ENCODE data around the gene HUWE1.

- no peak for TF ChIP-seq EZH2 (IDR thresholded peaks at IDR 0.05; ENCODE audit: borderline replicate concordance, low read depth, low read length, severe bottlenecking)
- TF ChIP-seq, protein P1, sequence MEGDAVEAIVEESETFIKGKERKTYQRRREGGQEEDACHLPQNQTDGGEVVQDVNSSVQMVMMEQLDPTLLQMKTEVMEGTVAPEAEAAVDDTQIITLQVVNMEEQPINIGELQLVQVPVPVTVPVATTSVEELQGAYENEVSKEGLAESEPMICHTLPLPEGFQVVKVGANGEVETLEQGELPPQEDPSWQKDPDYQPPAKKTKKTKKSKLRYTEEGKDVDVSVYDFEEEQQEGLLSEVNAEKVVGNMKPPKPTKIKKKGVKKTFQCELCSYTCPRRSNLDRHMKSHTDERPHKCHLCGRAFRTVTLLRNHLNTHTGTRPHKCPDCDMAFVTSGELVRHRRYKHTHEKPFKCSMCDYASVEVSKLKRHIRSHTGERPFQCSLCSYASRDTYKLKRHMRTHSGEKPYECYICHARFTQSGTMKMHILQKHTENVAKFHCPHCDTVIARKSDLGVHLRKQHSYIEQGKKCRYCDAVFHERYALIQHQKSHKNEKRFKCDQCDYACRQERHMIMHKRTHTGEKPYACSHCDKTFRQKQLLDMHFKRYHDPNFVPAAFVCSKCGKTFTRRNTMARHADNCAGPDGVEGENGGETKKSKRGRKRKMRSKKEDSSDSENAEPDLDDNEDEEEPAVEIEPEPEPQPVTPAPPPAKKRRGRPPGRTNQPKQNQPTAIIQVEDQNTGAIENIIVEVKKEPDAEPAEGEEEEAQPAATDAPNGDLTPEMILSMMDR (IDR thresholded peaks at IDR 0.05; ENCODE audit: borderline replicate concordance, extremely low read depth, low read length, poor library complexity, severe bottlenecking): no peak
Measured at GRCh38 chrX:53622431-53622830, 64.1 kb downstream of the HUWE1 start.
